Urinary bladder (tissue), 4 donors: ENCODE results near the gene RAF1. TPM values are rescaled to one million over a fixed set of nuclear protein-coding genes. Genes with fewer than 3 reads are reported as not detected.
"Not testable (repeated sequence)": the region's sequence is repeated elsewhere in the genome, so short reads cannot be mapped to it uniquely, and the experiment has no call there.

Experiments
- DNase-seq: peaks from one replicate; pipeline ENCODE4 v3.0.0-alpha.2; 2015; ENCODE audit errors: extremely low spot score
- H3K27ac ChIP-seq: one replicate; pipeline ENCODE4 v1.5.1; 2013; ENCODE audit warnings: low read depth, mild to moderate bottlenecking, moderate library complexity
- H3K36me3 ChIP-seq: one replicate; pipeline ENCODE4 v1.6.1; 2013; ENCODE audit warnings: mild to moderate bottlenecking, moderate library complexity; ENCODE audit not compliant: insufficient read depth
- H3K4me1 ChIP-seq: one replicate; pipeline ENCODE4 v1.6.1; 2013; ENCODE audit warnings: mild to moderate bottlenecking, moderate library complexity; ENCODE audit not compliant: insufficient read depth
- H3K4me3 ChIP-seq: one replicate; pipeline ENCODE4 v1.5.1; 2013; ENCODE audit warnings: low read depth, low read length
- WGBS: extraction: QIAGEN DNeasy Blood & Tissue Kit; methylation state at CpG from one replicate; pipeline ENCODE4 v1.1.7; 2013; 5-methylcytosine and 5-hydroxymethylcytosine counted together
- polyA plus RNA-seq: library from polyadenylated mRNA; stranded (reverse); fragments of 200-250 nt; gene quantifications from one replicate; pipeline ENCODE4 v1.2.3, GENCODE V29; 2013
- total RNA-seq: library from RNA; depleted of rRNA; stranded (reverse); fragments of >200 nt; gene quantifications from one replicate; pipeline ENCODE4 v1.2.3, GENCODE V29; 2014
- donor health status: healthy with polysubstance abuse.
- donor health status: healthy.

RAF1 gene
- total and polyA plus RNA-seq, 2 donors, result 69.5 to 107 TPM

DNA sequence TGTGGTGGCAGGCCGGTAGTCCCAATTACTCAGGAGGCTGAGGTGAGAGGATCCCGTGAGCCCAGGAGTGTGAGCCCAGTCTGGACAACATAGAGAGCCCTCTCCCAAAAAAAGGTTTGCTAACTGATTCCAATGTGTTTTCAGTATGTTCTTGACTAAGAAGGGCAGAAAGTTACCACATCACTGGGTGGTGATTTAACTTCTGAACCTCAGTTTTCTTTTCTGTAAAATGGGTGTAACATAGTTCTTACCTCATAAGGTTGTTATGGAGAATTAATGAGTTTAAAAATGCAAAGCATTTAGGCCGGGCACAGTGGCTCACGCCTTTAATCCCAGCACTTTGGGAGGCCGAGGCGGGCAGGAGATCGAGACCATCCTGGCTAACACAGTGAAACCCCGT is 28.5 kb upstream of the RAF1 start:
- no peaks in the 10 kb centered on the region for H3K4me1 ChIP-seq
- 94% methylated on average over 8 of the region's 8 CpGs for WGBS
- H3K36me3 ChIP-seq, result no peaks in the 10 kb centered on the region
- H3K27ac ChIP-seq, result no peak overlapping the region
- DNase-seq, result no peak
- H3K4me3 ChIP-seq, result no peak overlapping the region

DNA sequence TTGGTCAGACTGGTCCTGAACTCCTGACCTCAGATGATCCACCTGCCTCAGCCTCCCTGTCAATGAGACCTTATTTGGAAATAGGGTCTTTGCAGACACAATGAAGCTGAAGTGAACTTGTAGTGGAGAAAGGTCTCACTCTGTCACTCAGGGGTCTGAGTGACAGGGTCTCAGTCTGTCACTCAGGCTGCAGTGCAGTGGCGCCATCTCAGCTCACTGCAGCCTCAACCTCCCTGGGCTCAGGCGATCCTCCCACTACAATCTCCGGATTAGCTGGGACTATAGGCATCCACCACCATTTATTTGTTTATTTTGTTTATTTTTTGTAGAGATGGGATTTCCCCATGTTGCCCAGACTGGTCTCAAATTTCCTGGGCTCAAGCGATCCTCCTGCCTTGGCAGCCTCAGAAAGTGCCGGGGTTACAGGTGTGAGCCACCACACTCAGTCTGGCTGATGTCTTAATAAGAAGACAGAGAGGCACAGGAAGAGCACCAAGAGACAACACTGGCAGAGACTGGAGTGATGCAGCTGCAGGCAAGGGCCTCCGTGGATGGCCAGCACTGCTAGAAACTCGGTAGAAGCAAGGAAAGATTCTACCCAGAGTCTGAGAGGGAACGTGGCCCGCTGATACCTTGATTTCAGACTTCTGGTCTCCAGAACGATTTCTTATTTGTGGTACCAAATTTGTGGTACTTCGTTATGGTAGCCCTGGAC is 26.2 kb upstream of the RAF1 start:
- no peaks in the 10 kb centered on the region for H3K36me3 ChIP-seq
- DNase-seq, result no peak
- no peaks in the 10 kb centered on the region for H3K4me1 ChIP-seq
- no peak overlapping the region for H3K27ac ChIP-seq
- no peak overlapping the region for H3K4me3 ChIP-seq
- 79% methylated on average over 11 of the region's 11 CpGs for WGBS

GRCh38 chr3:12687948-12688347 is 24.0 kb upstream of the RAF1 start:
- no peak for DNase-seq
- no peaks in the 10 kb centered on the region for H3K4me1 ChIP-seq
- no peaks in the 10 kb centered on the region for H3K36me3 ChIP-seq
- no peak overlapping the region for H3K4me3 ChIP-seq
- 52% methylated on average over 4 of the region's 4 CpGs for WGBS
- no peak overlapping the region for H3K27ac ChIP-seq

GRCh38 chr3:12686096-12686495 is 22.2 kb upstream of the RAF1 start:
- H3K4me3 ChIP-seq, result no peak overlapping the region
- no peaks in the 10 kb centered on the region for H3K4me1 ChIP-seq
- no peaks in the 10 kb centered on the region for H3K36me3 ChIP-seq
- H3K27ac ChIP-seq, result no peak overlapping the region
- no peak for DNase-seq
- 85% methylated on average over 3 of the region's 3 CpGs for WGBS

DNA sequence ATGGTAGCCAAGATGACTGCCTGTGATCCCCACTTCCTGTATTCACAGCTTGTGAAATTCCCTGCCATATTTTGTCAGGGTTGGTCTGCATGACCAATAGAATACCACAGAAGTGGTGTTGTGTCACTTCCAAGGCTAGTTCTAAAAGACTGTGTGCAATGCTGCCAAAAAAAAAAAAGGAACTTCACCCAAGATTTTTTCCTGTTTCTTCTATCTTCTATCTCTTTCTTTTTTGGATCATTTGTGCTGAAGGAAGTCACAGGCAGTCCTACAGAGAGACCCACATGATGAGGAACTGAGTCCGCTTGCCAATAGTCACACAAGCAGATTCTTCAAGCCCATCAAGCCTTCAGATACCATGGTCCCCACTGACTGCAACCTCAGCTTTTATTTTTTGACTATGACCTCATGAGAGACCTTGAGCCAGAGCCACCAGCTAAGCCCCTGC is 18.1 kb upstream of the RAF1 start:
- no peak for DNase-seq
- no peak overlapping the region for H3K4me3 ChIP-seq
- H3K36me3 ChIP-seq, result no peaks in the 10 kb centered on the region
- no peak overlapping the region for H3K27ac ChIP-seq
- H3K4me1 ChIP-seq, result no peaks in the 10 kb centered on the region
- WGBS, result 87% methylated on average over 1 of the region's 1 CpG

GRCh38 chr3:12681089-12681942 is 17.4 kb upstream of the RAF1 start:
- WGBS, result 93% methylated on average over 4 of the region's 4 CpGs
- Histone ChIP-seq H3K4me3 (no peak overlapping the region), H3K4me1 (no peaks in the 10 kb centered on the region), H3K27ac (no peak overlapping the region), H3K36me3 (no peaks in the 10 kb centered on the region)
- DNase-seq, result no peak

- Histone ChIP-seq H3K4me1 (no peaks in the 10 kb centered on the region), H3K36me3 (no peaks in the 10 kb centered on the region), H3K27ac (no peak overlapping the region), H3K4me3 (no peak overlapping the region)
- 60% methylated on average over 6 of the region's 6 CpGs for WGBS
- no peak for DNase-seq
These were observed 15.6 kb upstream of the RAF1 start for GRCh38 chr3:12679468-12679867.

DNA sequence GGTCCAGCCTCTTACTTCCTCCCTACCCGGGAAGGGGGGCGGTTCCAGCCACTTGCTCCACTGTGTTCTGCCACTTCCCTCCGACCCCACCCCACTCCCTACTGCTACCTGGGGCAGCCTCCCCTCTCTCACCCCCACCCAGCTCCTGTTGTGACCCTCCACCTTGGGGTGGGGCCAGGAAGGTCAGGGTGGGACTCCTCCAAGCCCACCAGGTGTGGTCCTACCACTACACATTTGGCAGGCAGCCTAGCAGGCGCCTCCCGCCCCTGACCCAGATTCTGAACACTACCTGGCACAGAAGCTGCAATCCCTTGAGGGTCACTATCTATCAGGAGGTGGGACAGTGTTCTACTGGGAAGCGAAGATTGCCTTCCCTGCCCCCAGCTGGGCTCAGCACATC is 13.7 kb upstream of the RAF1 start:
- no peaks in the 10 kb centered on the region for H3K4me1 ChIP-seq
- H3K36me3 ChIP-seq, result no peaks in the 10 kb centered on the region
- H3K27ac ChIP-seq, result no peak overlapping the region
- no peak overlapping the region for H3K4me3 ChIP-seq
- DNase-seq, result no peak
- 81% methylated on average over 6 of the region's 6 CpGs for WGBS

DNA sequence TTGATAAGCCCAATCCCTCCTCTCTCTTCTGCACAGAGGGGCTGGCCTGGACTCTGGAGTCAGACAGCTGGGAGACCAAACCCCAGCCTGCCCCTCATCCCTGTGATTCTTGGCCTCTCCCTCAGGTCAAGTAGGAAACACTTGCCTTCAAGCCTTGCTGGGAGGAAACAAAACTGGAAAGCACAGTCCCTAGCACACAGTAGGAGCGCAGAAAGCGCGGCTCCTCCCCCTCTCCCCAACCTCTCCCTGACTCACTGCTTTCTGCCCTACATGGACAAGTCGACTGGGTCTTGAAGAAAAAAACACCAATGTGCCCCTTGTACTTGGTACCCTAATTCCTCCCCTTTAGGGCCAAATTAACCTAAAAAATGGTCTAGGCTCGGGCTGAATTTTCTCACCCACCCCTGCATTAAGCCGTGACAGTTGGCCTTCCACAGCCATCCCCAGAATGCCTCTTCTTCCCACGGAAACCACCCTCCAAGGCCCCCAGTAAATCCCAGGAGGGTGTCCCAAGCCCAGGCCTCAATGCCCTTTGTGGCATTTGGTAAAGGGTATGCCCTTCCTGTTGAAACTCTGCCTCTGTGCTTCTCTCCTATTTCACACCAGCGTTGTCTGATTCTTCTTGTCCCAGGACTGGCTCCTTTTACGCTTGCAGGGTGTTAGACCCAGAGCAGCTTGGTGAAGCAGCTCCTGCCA is 11.3 kb upstream of the RAF1 start:
- Histone ChIP-seq H3K4me3 (no peak overlapping the region), H3K36me3 (no peaks in the 10 kb centered on the region), H3K27ac (no peak overlapping the region), H3K4me1 (no peaks in the 10 kb centered on the region)
- 96% methylated on average over 9 of the region's 9 CpGs for WGBS
- DNase-seq, result no peak

- H3K36me3 ChIP-seq, H3K4me1 ChIP-seq, DNase-seq, H3K4me3 ChIP-seq, H3K27ac ChIP-seq: not testable (repeated sequence)
- 56% methylated on average over 9 of the region's 10 CpGs for WGBS
These were observed 10.2 kb upstream of the RAF1 start for GRCh38 chr3:12673956-12674736.

DNA sequence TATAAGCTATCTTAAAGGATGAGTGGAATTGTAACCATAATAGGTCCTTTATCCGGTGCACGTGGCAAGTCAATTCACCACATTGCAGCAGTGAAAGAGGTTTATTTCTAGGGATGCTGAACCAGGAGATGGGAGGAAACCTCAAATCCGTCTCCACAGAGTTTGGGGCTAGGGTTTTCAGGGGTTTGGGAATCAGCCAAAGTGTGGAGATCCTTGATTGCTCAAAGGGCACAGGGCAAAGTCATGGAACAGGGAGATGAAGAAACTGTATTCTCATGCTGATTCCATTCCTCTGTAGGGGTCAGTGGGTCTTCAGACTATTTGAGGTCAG is 7.2 kb upstream of the RAF1 start:
- Histone ChIP-seq H3K36me3 (no peaks in the 10 kb centered on the region), H3K4me1 (no peaks in the 10 kb centered on the region), H3K27ac (no peak overlapping the region), H3K4me3 (no peak overlapping the region)
- DNase-seq, result no peak
- WGBS, result 88% methylated on average over 3 of the region's 3 CpGs

DNA sequence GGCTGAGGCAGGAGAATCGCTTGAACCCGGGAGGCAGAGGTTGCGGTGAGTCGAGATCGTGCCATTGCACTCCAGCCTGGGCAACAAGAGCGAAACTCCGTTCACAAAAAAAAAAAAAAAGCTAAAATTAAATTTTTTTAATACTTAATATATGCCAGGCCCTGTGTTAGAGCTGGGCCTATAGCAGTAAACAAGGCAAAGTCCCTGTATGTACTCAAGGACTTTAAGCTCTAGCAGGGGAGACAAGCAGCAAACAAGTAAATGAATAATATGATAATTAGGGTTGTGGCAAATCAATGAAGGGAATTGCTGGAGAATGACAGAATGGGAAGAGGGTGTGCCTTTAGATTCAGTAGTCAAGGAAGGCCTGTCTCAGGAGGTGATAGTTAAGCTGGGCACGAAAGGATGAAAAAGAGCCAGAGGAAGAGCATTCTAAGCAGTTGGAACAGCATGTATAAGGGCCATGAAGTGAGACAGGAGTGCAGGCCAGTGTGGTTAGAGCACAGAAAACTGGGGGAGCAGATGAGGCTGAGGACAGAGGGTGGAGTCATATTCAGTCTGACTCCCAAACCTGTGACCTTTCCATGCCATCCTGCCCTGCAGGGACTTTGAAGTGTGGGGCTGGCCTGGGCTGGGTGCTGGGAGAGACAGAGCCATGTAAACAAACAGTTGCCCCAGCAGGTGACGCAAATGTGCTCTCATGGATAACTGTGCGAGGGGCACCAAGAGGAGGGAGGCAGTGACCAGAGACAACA is 6.6 kb upstream of the RAF1 start:
- WGBS, result 85% methylated on average over 10 of the region's 10 CpGs
- no peaks in the 10 kb centered on the region for H3K4me1 ChIP-seq
- DNase-seq, result no peak

More for the DNA sequence above, 6.6 kb upstream of the RAF1 start:
- Histone ChIP-seq H3K27ac (no peak overlapping the region), H3K4me3 (no peak overlapping the region), H3K36me3 (no peaks in the 10 kb centered on the region)
